Loucy (cell line): ENCODE measurements around the gene FBXL14.

Experiments used
- CTCF ChIP-seq: fragments of 200-600 bp; sonication (generic); conservative IDR thresholded peaks from 2 replicates; pipeline ENCODE4 v1.5.1; 2014; ENCODE audit warnings: mild to moderate bottlenecking, antibody characterized with exemption, low read length
- EZH2phosphoT487 ChIP-seq: fragments of 200-600 bp; IDR thresholded peaks from 2 replicates; pipeline ENCODE4 v1.6.1; 2018; ENCODE audit warnings: antibody characterized with exemption, mild to moderate bottlenecking, moderate library complexity, borderline replicate concordance

DNA sequence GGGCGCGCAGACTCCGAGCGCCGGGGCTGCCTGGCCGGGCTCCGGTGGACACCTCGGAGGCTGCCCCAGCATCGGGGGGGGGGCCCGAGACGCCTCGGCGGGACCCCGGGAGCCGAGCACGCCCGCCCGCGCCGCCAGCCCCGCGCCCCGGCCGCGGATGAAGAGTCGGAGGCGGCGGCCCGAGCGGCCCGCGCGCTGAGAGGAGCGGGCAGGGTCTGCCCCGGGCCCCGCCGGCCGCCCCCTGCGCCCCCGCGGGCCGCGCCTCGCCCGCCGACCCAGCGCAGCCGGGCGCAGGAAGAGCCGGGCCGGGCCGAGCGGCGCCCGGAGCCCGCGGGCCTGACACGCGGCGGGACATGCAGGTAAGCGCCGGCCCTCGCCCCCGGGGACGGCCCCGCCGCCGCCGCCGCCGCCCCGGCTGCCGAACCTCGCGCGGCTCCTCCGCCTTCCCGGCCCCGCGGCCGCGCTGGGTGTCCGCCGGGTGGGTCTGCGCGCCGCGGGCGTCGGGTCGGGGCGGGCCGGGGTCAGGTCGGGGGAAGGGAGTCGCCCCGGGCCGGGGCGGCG lies 63.7 kb downstream of the FBXL14 start:
- no peak for TF ChIP-seq CTCF
- TF ChIP-seq EZH2phosphoT487: no peak
